ENCODE data around the gene LEF1. TPM values are rescaled to one million over a fixed set of nuclear protein-coding genes. Genes with fewer than 3 reads are reported as not detected.

The LEF1 gene
- total and polyA plus RNA-seq, 9 of the 15 experiments (the other 6 are each of a cell fraction or from before 2014, with no cell fraction given): 15.1 to 81.1 (median 29.7) TPM

DNA sequence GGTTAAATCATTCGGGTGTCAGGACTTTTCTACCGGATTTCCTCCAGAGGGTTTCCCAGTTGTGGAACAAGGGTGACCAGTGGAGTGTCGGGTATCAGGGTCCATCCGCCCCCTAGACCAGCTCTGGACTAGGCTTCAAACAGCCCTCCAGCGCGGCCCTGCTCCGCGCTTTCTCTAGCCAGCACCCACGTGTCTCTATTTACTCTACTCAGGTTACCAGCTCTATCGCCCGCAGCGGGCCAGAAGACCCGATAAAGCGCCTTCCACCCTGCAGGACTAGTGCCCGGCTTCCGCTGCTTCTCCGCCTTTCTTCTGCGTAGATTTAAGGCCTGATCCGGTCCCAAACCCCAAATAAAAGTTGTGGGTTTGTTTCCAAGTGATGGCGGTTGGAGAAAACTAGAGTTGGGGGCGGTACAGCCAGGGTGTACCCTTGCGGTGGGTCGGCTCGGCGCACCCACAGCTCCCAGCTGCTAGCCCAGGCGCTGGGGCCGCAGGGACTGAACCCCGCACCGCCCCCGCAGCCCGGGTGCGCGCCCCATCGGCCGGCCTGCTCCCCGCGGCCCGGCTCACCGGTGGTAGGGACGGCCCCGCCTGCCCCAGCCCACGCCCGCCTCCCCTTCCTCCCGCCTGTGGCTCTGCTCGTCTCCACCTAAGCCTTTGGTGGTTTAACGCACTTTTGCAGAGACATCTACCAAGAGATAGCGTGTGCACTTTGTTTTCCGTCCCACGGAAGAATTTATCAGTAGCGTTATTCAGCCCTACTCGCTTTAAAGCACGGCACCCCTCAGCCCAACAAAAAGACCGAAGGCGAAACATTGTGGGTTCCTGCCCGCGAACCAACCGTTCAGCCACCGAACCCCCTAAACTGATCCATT, 2.1 kb downstream of the LEF1 start (continued):
- TF ChIP-seq, protein P1, sequence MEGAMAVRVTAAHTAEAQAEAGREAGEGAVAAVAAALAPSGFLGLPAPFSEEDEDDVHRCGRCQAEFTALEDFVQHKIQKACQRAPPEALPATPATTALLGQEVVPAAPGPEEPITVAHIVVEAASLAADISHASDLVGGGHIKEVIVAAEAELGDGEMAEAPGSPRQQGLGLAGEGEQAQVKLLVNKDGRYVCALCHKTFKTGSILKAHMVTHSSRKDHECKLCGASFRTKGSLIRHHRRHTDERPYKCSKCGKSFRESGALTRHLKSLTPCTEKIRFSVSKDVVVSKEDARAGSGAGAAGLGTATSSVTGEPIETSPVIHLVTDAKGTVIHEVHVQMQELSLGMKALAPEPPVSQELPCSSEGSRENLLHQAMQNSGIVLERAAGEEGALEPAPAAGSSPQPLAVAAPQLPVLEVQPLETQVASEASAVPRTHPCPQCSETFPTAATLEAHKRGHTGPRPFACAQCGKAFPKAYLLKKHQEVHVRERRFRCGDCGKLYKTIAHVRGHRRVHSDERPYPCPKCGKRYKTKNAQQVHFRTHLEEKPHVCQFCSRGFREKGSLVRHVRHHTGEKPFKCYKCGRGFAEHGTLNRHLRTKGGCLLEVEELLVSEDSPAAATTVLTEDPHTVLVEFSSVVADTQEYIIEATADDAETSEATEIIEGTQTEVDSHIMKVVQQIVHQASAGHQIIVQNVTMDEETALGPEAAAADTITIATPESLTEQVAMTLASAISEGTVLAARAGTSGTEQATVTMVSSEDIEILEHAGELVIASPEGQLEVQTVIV (CRISPR knock-in tag; IDR thresholded peaks at IDR 0.05; ENCODE audit: borderline replicate concordance): no peak
- TF ChIP-seq HDGF (IDR thresholded peaks at IDR 0.05) (no peak), SIN3B (IDR thresholded peaks at IDR 0.05; ENCODE audit: low read depth) (peak; percentile 20; the same call in 1 of the 2 replicates), PHF8 (IDR thresholded peaks at IDR 0.05; ENCODE audit: borderline replicate concordance, low read length) (peak; percentile 9; the same call in 1 of the 2 replicates), FOXM1 (IDR thresholded peaks at IDR 0.05; ENCODE audit: low read depth) (no peak), FOXM1 (CRISPR knock-in tag; IDR thresholded peaks at IDR 0.05; ENCODE audit: low read depth) (0 out of 2 replicates have a peak, but pooled peaks have one; percentile 14), PRPF4 (IDR thresholded peaks at IDR 0.05; ENCODE audit: insufficient read depth, low read depth, low read length, poor library complexity, severe bottlenecking) (no peak), MED1 (CRISPR knock-in tag; IDR thresholded peaks at IDR 0.05; ENCODE audit: borderline replicate concordance) (no peak), ZNF717 (CRISPR knock-in tag; IDR thresholded peaks at IDR 0.05) (no peak), KDM5B (IDR thresholded peaks at IDR 0.05; ENCODE audit: insufficient replicate concordance, low read depth, low read length) (peak; percentile 10), PTRF (tag; IDR thresholded peaks at IDR 0.05) (no peak), TARDBP (IDR thresholded peaks at IDR 0.05) (0 out of 2 replicates have a peak, but pooled peaks have one; percentile 22), MIER1 (IDR thresholded peaks at IDR 0.05; ENCODE audit: low read depth) (no peak), KLF1 (tag; IDR thresholded peaks at IDR 0.05) (no peak), ZNF583 (CRISPR knock-in tag; IDR thresholded peaks at IDR 0.05) (no peak), SAFB2 (IDR thresholded peaks at IDR 0.05; ENCODE audit: borderline replicate concordance, low read depth, low read length, severe bottlenecking) (no peak), MCM3 (IDR thresholded peaks at IDR 0.05) (no peak)
- TF ChIP-seq, protein P2, sequence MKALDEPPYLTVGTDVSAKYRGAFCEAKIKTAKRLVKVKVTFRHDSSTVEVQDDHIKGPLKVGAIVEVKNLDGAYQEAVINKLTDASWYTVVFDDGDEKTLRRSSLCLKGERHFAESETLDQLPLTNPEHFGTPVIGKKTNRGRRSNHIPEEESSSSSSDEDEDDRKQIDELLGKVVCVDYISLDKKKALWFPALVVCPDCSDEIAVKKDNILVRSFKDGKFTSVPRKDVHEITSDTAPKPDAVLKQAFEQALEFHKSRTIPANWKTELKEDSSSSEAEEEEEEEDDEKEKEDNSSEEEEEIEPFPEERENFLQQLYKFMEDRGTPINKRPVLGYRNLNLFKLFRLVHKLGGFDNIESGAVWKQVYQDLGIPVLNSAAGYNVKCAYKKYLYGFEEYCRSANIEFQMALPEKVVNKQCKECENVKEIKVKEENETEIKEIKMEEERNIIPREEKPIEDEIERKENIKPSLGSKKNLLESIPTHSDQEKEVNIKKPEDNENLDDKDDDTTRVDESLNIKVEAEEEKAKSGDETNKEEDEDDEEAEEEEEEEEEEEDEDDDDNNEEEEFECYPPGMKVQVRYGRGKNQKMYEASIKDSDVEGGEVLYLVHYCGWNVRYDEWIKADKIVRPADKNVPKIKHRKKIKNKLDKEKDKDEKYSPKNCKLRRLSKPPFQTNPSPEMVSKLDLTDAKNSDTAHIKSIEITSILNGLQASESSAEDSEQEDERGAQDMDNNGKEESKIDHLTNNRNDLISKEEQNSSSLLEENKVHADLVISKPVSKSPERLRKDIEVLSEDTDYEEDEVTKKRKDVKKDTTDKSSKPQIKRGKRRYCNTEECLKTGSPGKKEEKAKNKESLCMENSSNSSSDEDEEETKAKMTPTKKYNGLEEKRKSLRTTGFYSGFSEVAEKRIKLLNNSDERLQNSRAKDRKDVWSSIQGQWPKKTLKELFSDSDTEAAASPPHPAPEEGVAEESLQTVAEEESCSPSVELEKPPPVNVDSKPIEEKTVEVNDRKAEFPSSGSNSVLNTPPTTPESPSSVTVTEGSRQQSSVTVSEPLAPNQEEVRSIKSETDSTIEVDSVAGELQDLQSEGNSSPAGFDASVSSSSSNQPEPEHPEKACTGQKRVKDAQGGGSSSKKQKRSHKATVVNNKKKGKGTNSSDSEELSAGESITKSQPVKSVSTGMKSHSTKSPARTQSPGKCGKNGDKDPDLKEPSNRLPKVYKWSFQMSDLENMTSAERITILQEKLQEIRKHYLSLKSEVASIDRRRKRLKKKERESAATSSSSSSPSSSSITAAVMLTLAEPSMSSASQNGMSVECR (CRISPR knock-in tag; IDR thresholded peaks at IDR 0.05): no peak
- TF ChIP-seq, protein P3, sequence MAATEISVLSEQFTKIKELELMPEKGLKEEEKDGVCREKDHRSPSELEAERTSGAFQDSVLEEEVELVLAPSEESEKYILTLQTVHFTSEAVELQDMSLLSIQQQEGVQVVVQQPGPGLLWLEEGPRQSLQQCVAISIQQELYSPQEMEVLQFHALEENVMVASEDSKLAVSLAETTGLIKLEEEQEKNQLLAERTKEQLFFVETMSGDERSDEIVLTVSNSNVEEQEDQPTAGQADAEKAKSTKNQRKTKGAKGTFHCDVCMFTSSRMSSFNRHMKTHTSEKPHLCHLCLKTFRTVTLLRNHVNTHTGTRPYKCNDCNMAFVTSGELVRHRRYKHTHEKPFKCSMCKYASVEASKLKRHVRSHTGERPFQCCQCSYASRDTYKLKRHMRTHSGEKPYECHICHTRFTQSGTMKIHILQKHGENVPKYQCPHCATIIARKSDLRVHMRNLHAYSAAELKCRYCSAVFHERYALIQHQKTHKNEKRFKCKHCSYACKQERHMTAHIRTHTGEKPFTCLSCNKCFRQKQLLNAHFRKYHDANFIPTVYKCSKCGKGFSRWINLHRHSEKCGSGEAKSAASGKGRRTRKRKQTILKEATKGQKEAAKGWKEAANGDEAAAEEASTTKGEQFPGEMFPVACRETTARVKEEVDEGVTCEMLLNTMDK (IDR thresholded peaks at IDR 0.05; ENCODE audit: borderline replicate concordance, insufficient read depth, low read depth, low read length, poor library complexity, severe bottlenecking): peak; percentile 3

All from K562 (cell line).